Osteocyte (in vitro differentiated cells): ENCODE results near the gene ZNF346. TPM values are rescaled to one million over a fixed set of nuclear protein-coding genes. Genes with fewer than 3 reads are reported as not detected.

ENCODE experiments used
- DNase-seq: peaks from one replicate; pipeline ENCODE4 v3.0.0; 2021; ENCODE audit warnings: mixed read lengths; ENCODE audit not compliant: unreplicated experiment; ENCODE audit errors: extremely low spot score
- H3K27ac Mint-ChIP-seq: one replicate; pipeline ENCODE4 v1.8.0; 2021; ENCODE audit warnings: mild to moderate bottlenecking, mixed read lengths; ENCODE audit not compliant: unreplicated experiment
- H3K27me3 Mint-ChIP-seq: one replicate; pipeline ENCODE4 v1.8.0; 2021; ENCODE audit warnings: mixed read lengths; ENCODE audit not compliant: unreplicated experiment
- H3K36me3 Mint-ChIP-seq: one replicate; pipeline ENCODE4 v1.8.0; 2021; ENCODE audit warnings: mixed read lengths; ENCODE audit not compliant: unreplicated experiment
- H3K4me1 Mint-ChIP-seq: one replicate; pipeline ENCODE4 v1.8.0; 2021; ENCODE audit warnings: mixed read lengths; ENCODE audit not compliant: unreplicated experiment
- H3K4me3 Mint-ChIP-seq: one replicate; pipeline ENCODE4 v1.8.0; 2021; ENCODE audit warnings: mild to moderate bottlenecking, moderate library complexity, mixed read lengths; ENCODE audit not compliant: unreplicated experiment
- H3K9me3 Mint-ChIP-seq: one replicate; pipeline ENCODE4 v1.8.0; 2021; ENCODE audit warnings: mixed read lengths; ENCODE audit not compliant: unreplicated experiment
- CTCF ChIP-seq: fragments of 200-600 bp; sonication (generic); IDR thresholded peaks from 2 replicates; pipeline ENCODE4 v1.5.0; 2021; ENCODE audit warnings: antibody characterized with exemption, mild to moderate bottlenecking, moderate library complexity
- total RNA-seq: library from RNA; stranded (reverse); gene quantifications from 2 replicates; pipeline ENCODE4 v1.2.1, GENCODE V29; 2021

The ZNF346 gene
- total RNA-seq, 1 donor from 2014 or later: 26.9 TPM

DNA sequence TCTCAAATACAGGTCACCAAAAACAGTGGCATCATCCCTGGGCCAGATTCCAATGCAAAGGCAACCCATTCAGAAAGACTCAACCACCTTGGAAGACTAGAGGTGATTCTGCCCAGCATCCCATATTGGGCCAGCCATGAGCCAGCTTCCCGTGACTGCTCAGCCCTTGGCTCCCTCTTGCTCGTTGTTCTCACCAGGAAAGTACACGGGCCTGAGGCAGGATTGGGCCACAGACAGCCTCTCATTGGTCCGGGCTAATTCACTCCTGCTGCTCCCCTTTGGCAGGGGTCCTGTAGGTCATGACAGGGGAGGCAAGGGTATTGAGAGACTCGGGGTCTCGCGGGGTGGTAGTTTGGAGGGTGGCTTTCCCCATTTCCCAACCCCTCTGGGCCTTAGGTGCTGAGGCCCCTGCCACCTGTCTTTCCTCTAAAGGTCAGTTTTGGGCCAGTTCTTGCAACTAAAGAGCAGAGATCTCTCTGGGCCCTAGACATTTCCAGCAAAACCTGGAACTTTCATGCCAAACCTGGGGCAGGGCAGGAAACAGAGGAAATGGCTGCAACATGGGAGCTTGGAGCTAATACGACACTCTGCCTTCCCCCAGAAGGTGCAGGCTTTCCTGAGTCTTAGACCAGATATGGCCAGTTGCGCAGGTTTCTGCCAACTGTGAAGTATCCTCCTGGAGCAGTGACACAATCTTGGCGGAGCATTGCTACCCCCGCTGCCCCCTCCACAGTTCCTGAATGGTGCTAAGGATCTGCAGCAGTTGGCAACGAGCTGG lies 42.2 kb downstream of the ZNF346 start:
- Mint-ChIP-seq H3K4me3 (no peak overlapping the region), H3K4me1 (no peaks in the 10 kb centered on the region), H3K36me3 (peaks cover 11% of the 10 kb centered on the region), H3K27ac (no peak overlapping the region), H3K9me3 (no peaks in the 10 kb centered on the region), H3K27me3 (no peaks in the 10 kb centered on the region)
- no peak for TF ChIP-seq CTCF
- no peak for DNase-seq

DNA sequence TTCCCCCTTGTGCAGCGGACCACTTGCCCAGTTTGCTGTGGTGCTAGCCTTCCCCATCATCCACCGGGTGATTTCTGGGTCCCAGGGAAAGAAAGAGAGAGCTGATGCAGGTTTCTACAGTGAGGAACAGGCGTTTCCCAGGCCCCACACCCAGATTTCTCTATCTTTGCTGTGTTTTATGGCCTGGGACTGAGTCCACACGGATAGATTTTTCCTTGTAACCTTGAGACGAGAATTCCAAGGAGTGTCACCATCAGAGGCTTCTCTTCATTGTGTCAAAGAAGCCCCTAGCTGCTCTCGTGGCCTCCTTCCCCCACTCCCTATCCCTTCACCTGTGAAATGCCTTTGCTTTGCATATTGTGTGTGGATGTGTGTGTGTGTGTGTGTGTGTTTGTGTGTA lies 43.0 kb downstream of the ZNF346 start:
- no peaks in the 10 kb centered on the region for H3K27me3 Mint-ChIP-seq
- DNase-seq: no peak
- no peak overlapping the region for H3K27ac Mint-ChIP-seq
- no peaks in the 10 kb centered on the region for H3K4me1 Mint-ChIP-seq
- H3K4me3 Mint-ChIP-seq: no peak overlapping the region
- H3K36me3 Mint-ChIP-seq: peaks cover 9% of the 10 kb centered on the region
- H3K9me3 Mint-ChIP-seq: no peaks in the 10 kb centered on the region
- no peak for TF ChIP-seq CTCF

- TF ChIP-seq CTCF: no peak
- Mint-ChIP-seq H3K27me3 (no peaks in the 10 kb centered on the region), H3K4me1 (peaks cover 2% of the 10 kb centered on the region), H3K9me3 (no peaks in the 10 kb centered on the region), H3K36me3 (peaks cover 9% of the 10 kb centered on the region), H3K27ac (no peak overlapping the region), H3K4me3 (no peak overlapping the region)
- DNase-seq: no peak
These were observed 43.7 kb downstream of the ZNF346 start for GRCh38 chr5:177066224-177066623.

- H3K9me3 Mint-ChIP-seq: no peaks in the 10 kb centered on the region
- no peak for TF ChIP-seq CTCF
- H3K4me1 Mint-ChIP-seq: peaks cover 6% of the 10 kb centered on the region
- no peak overlapping the region for H3K4me3 Mint-ChIP-seq
- peaks cover 7% of the 10 kb centered on the region for H3K36me3 Mint-ChIP-seq
- H3K27me3 Mint-ChIP-seq: no peaks in the 10 kb centered on the region
- H3K27ac Mint-ChIP-seq: no peak overlapping the region
- DNase-seq: no peak
These were observed 45.0 kb downstream of the ZNF346 start for GRCh38 chr5:177067503-177067902.

DNA sequence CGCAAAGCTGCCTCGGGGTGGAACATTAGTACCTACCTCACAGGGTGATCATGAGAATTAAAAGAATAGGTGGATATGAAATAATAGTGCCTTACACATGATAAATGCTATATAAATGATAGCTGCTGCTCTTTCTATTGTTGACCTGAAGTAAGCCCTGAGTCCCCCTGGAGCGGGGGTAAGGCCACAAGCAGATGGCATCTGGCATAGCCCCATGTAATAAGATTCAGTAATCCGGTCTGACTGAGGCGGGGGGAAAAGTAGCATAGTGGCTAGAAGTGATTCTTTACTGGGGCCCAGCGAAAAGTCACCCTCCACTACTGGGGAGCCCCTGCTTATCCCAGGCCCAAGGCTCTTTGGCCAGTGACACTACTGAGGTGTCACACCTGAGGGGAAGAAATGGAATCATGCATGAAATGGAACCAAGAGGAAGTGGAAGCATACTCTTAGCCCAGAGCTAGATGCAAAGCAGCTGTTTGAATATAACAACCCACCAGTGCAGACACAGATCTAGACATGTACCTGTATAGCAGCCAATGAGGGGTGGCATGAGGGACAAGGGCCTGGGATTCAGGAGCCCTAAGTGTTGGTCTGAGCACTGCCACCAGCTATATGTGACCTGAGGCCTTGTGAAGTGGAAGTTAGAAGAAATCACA lies 48.2 kb downstream of the ZNF346 start:
- Mint-ChIP-seq H3K4me3 (no peak overlapping the region), H3K27me3 (no peaks in the 10 kb centered on the region), H3K9me3 (no peaks in the 10 kb centered on the region), H3K4me1 (peaks cover 6% of the 10 kb centered on the region), H3K27ac (no peak overlapping the region), H3K36me3 (no peaks in the 10 kb centered on the region)
- TF ChIP-seq CTCF: no peak
- DNase-seq: no peak
